H1 (cell line): Measurements from ENCODE around the gene XPO1. TPM values are rescaled to one million over a fixed set of nuclear protein-coding genes. Genes with fewer than 3 reads are reported as not detected.

Experiments used
- CTCF ChIA-PET: fragments of 300-600 bp; sonication (Branson Sonifier 250); formaldehyde crosslinking; loops from one replicate; lab custom pipeline; 2021; ENCODE audit not compliant: partially characterized antibody; lab: Charles Lee
- POLR2A ChIA-PET: fragments of 300-600 bp; sonication (Branson Sonifier 250); formaldehyde crosslinking; loops from one replicate; lab custom pipeline; 2021; ENCODE audit warnings: inconsistent platforms; ENCODE audit not compliant: partially characterized antibody; lab: Charles Lee
- DNase-seq, 2 experiments: peaks; one replicate each; pipeline versions ENCODE4 v3.0.0 to v3.0.0-alpha.2; 2010 to 2022; ENCODE audit warnings: low spot score in 2 of 2, low read depth in 1 of 2, mixed read lengths in 1 of 2
- FAIRE-seq: peaks from 2 replicates; lab custom pipeline; 2011; peaks lifted over from hg19 to GRCh38; lab: Jason Lieb, UNC
- H2AFZ ChIP-seq: 2 replicates; pipeline ENCODE4 v1.8.1; 2012; ENCODE audit warnings: low read length, inconsistent platforms
- H2AK5ac ChIP-seq: 2 replicates; pipeline ENCODE4 v1.6.1; 2013; ENCODE audit warnings: low read depth, low read length
- H2BK120ac ChIP-seq: replicated peaks from 2 replicates; pipeline ENCODE3; 2013; ENCODE audit warnings: low read depth, low read length, inconsistent platforms
- H2BK12ac ChIP-seq: 2 replicates; pipeline ENCODE4 v1.6.1; 2013; ENCODE audit warnings: low read depth, low read length
- H2BK15ac ChIP-seq: 2 replicates; pipeline ENCODE4 v1.6.1; 2013; ENCODE audit warnings: low read length
- H2BK20ac ChIP-seq: 2 replicates; pipeline ENCODE4 v1.6.1; 2013; ENCODE audit warnings: low read length
- H2BK5ac ChIP-seq: 2 replicates; pipeline ENCODE4 v1.6.1; 2013; ENCODE audit warnings: low read depth, low read length
- H3K14ac ChIP-seq: 2 replicates; pipeline ENCODE4 v1.6.1; 2013; ENCODE audit warnings: inconsistent platforms; ENCODE audit not compliant: insufficient read length
- H3K18ac ChIP-seq: 2 replicates; pipeline ENCODE4 v1.6.1; 2013; ENCODE audit warnings: low read length; ENCODE audit errors: extremely low read depth
- H3K23ac ChIP-seq: 2 replicates; pipeline ENCODE4 v1.6.1; 2013; ENCODE audit warnings: inconsistent platforms; ENCODE audit not compliant: insufficient read length
- H3K23me2 ChIP-seq: 2 replicates; pipeline ENCODE4 v1.6.1; 2013; ENCODE audit warnings: low read depth, low read length
- H3K27ac ChIP-seq: 2 replicates; pipeline ENCODE4 v1.6.1; 2011; ENCODE audit warnings: low read depth, low read length, inconsistent platforms
- H3K27me3 ChIP-seq, 4 experiments: replicated peaks in 1 of 4; 1 replicate in 1 of 4; 2 replicates in 3 of 4; pipeline versions ENCODE4 v1.6.1 to v1.8.1; 2011 to 2013; ENCODE audit warnings: low read length in 3 of 4, mild to moderate bottlenecking in 3 of 4, inconsistent platforms in 2 of 4, mixed read lengths in 2 of 4, moderate library complexity in 1 of 4; ENCODE audit not compliant: control insufficient read depth in 3 of 4, insufficient read depth in 3 of 4; ENCODE audit errors: extremely low read depth in 1 of 4
- H3K36me3 ChIP-seq, 4 experiments: 2 replicates each; pipeline versions ENCODE4 v1.6.1 to v1.8.1; 2011 to 2013; ENCODE audit warnings: mild to moderate bottlenecking in 4 of 4, low read length in 3 of 4, moderate library complexity in 2 of 4, control low read depth in 1 of 4, inconsistent platforms in 1 of 4; ENCODE audit not compliant: insufficient read depth in 4 of 4, control insufficient read depth in 2 of 4
- H3K4ac ChIP-seq: replicated peaks from 2 replicates; pipeline ENCODE3; 2013; ENCODE audit warnings: low read length, low read depth, mixed read lengths, inconsistent platforms; ENCODE audit not compliant: insufficient read length
- H3K4me1 ChIP-seq, 4 experiments: replicated peaks in 1 of 4; 1 replicate in 1 of 4; 2 replicates in 3 of 4; pipeline versions ENCODE4 v1.6.1 to v1.8.1; 2011 to 2013; ENCODE audit warnings: low read length in 3 of 4, inconsistent platforms in 2 of 4, mixed read lengths in 1 of 4; ENCODE audit not compliant: insufficient read depth in 4 of 4, control insufficient read depth in 3 of 4
- H3K4me2 ChIP-seq, 2 experiments: 2 replicates each; pipeline versions ENCODE4 v1.6.1 to v1.8.1; 2011 to 2013; ENCODE audit warnings: low read depth in 2 of 2, low read length in 2 of 2, control low read depth in 1 of 2, inconsistent platforms in 1 of 2, mild to moderate bottlenecking in 1 of 2; ENCODE audit not compliant: insufficient read depth in 1 of 2
- H3K4me3 ChIP-seq, 4 experiments: fragments of 200-600, 300-600 bp in 1 of 4; sonication (generic), shearing (Covaris generic), sonication (Bioruptor Twin) in 1 of 4; 2 replicates each; pipeline versions ENCODE4 v1.5.1 to v1.8.1; 2011 to 2016; ENCODE audit warnings: low read length in 4 of 4, low read depth in 3 of 4, control low read depth in 2 of 4, inconsistent platforms in 2 of 4, mild to moderate bottlenecking in 2 of 4, mixed read lengths in 1 of 4, moderate library complexity in 1 of 4; ENCODE audit not compliant: insufficient read depth in 2 of 4; ENCODE audit errors: extremely low read depth in 1 of 4
- H3K56ac ChIP-seq: replicated peaks from 2 replicates; pipeline ENCODE3; 2013; ENCODE audit warnings: low read depth, mild to moderate bottlenecking, mixed read lengths, low read length, inconsistent platforms; ENCODE audit not compliant: insufficient read length
- H3K79me1 ChIP-seq: 2 replicates; pipeline ENCODE4 v1.6.1; 2013; ENCODE audit warnings: low read depth, low read length, control low read depth
- H3K79me2 ChIP-seq, 2 experiments: 2 replicates each; pipeline versions ENCODE4 v1.6.1 to v1.8.1; 2012 to 2013; ENCODE audit warnings: low read length in 2 of 2, mild to moderate bottlenecking in 2 of 2, inconsistent platforms in 1 of 2; ENCODE audit not compliant: insufficient read depth in 2 of 2, control insufficient read depth in 1 of 2
- H3K9ac ChIP-seq, 4 experiments: replicated peaks in 1 of 4; 1 replicate in 1 of 4; 2 replicates in 3 of 4; pipeline versions ENCODE4 v1.6.1 to v1.8.1; 2011 to 2013; ENCODE audit warnings: low read depth in 3 of 4, low read length in 3 of 4, control low read depth in 2 of 4, mild to moderate bottlenecking in 2 of 4, moderate library complexity in 2 of 4, inconsistent platforms in 1 of 4; ENCODE audit errors: extremely low read depth in 1 of 4
- H3K9me3 ChIP-seq, 2 experiments: 2 replicates each; pipeline versions ENCODE4 v1.6.1 to v1.8.1; 2012 to 2013; ENCODE audit warnings: mild to moderate bottlenecking in 2 of 2, moderate library complexity in 2 of 2, control low read depth in 1 of 2, inconsistent platforms in 1 of 2, low read depth in 1 of 2, low read length in 1 of 2, mixed read lengths in 1 of 2; ENCODE audit not compliant: insufficient read depth in 2 of 2
- H4K20me1 ChIP-seq, 2 experiments: replicated peaks in 1 of 2; 2 replicates each; pipeline versions ENCODE3 to v1.8.1; 2011 to 2013; ENCODE audit warnings: inconsistent platforms in 2 of 2, low read length in 2 of 2, mild to moderate bottlenecking in 1 of 2; ENCODE audit not compliant: insufficient read depth in 2 of 2, control insufficient read depth in 1 of 2
- H4K5ac ChIP-seq: 2 replicates; pipeline ENCODE4 v1.6.1; 2013; ENCODE audit warnings: low read length, low read depth, mixed read lengths, inconsistent platforms; ENCODE audit not compliant: insufficient read length
- H4K8ac ChIP-seq: 2 replicates; pipeline ENCODE4 v1.8.0; 2013; ENCODE audit warnings: mild to moderate bottlenecking, moderate library complexity, low read length, inconsistent platforms; ENCODE audit not compliant: insufficient read depth; ENCODE audit errors: extremely low read depth
- H4K91ac ChIP-seq: replicated peaks from 2 replicates; pipeline ENCODE3; 2013; ENCODE audit warnings: low read length, mixed read lengths, inconsistent platforms; ENCODE audit not compliant: insufficient read length
- BRCA1 ChIP-seq: IDR thresholded peaks from 2 replicates; pipeline ENCODE4 v1.6.1; 2012; ENCODE audit warnings: low read depth, low read length, improper control_type of control experiment
- CBX5 ChIP-seq: fragments of 300-800, 300-1000 bp; sonication (generic); IDR thresholded peaks from 2 replicates; pipeline ENCODE4 v1.7.1; 2016; ENCODE audit warnings: antibody characterized with exemption, low read length, low read depth
- CTBP2 ChIP-seq: IDR thresholded peaks from 2 replicates; pipeline ENCODE4 v1.7.0; 2011; ENCODE audit warnings: borderline replicate concordance, mild to moderate bottlenecking, moderate library complexity, mixed read lengths, low read length; ENCODE audit not compliant: insufficient read depth, insufficient read length
- EGR1 ChIP-seq: IDR thresholded peaks from 2 replicates; pipeline ENCODE4 v1.6.1; 2011; ENCODE audit warnings: low read depth, low read length, borderline replicate concordance
- GTF2F1 ChIP-seq: IDR thresholded peaks from 2 replicates; pipeline ENCODE4 v1.6.1; 2012; ENCODE audit warnings: low read depth, low read length, improper control_type of control experiment, borderline replicate concordance
- HDAC6 ChIP-seq: IDR thresholded peaks from one replicate; pipeline ENCODE4 v1.7.1; 2012; ENCODE audit warnings: low read depth, mild to moderate bottlenecking, inconsistent platforms, low read length, moderate library complexity
- KDM5A ChIP-seq: fragments of 200-600 bp; IDR thresholded peaks from 2 replicates; pipeline ENCODE4 v1.7.1; 2012; ENCODE audit warnings: mild to moderate bottlenecking, low read length, inconsistent platforms, mixed read lengths
- PHF8 ChIP-seq: fragments of 200-600 bp; sonication (generic); conservative IDR thresholded peaks from 2 replicates; pipeline ENCODE4 v1.7.1; 2012; ENCODE audit warnings: low read depth, mild to moderate bottlenecking, inconsistent platforms, low read length, moderate library complexity
- RAD21 ChIP-seq, 2 experiments: IDR thresholded peaks in 1 of 2; conservative IDR thresholded peaks in 1 of 2; 2 replicates each; pipeline ENCODE4 v1.6.1; 2011; ENCODE audit warnings: low read depth in 2 of 2, low read length in 2 of 2, improper control_type of control experiment in 1 of 2, inconsistent platforms in 1 of 2, mild to moderate bottlenecking in 1 of 2, moderate library complexity in 1 of 2
- RXRA ChIP-seq: IDR thresholded peaks from 2 replicates; pipeline ENCODE4 v1.6.1; 2011; ENCODE audit warnings: low read depth, mild to moderate bottlenecking, low read length, moderate library complexity; ENCODE audit not compliant: insufficient read depth
- SP1 ChIP-seq: IDR thresholded peaks from 2 replicates; pipeline ENCODE4 v1.6.1; 2011; ENCODE audit warnings: low read depth, low read length
- SP4 ChIP-seq: IDR thresholded peaks from 2 replicates; pipeline ENCODE4 v1.6.1; 2012; ENCODE audit warnings: low read length, inconsistent platforms
- SRF ChIP-seq: IDR thresholded peaks from 2 replicates; pipeline ENCODE4 v1.6.1; 2011; ENCODE audit warnings: mild to moderate bottlenecking, low read depth, low read length, moderate library complexity
- TAF1 ChIP-seq: IDR thresholded peaks from 2 replicates; pipeline ENCODE4 v1.6.1; 2011; ENCODE audit warnings: mild to moderate bottlenecking, low read depth, low read length
- WGBS, 2 experiments: shearing (Covaris generic) in 1 of 2; methylation state at CpG; one replicate each; pipeline versions ENCODE4 v1.1.6 to v1.1.7; 2013 to 2015; ENCODE audit warnings: low lambda C conversion rate in 2 of 2, mixed read lengths in 2 of 2, inconsistent platforms in 1 of 2, low coverage in 1 of 2, missing lambda C conversion rate in 1 of 2; ENCODE audit not compliant: insufficient replicate concordance in 2 of 2, insufficient coverage in 1 of 2, insufficient read length in 1 of 2; ENCODE audit errors: extremely low coverage in 1 of 2, missing lambda C conversion rate in 1 of 2; 5-methylcytosine and 5-hydroxymethylcytosine counted together
- polyA plus RNA-seq, 7 experiments: library from polyadenylated mRNA; depleted of rRNA in 3 of 7; stranded (reverse) in 5 of 7; unstranded in 2 of 7; fragments of >200 nt in 5 of 7; fragments of 200-250 nt in 2 of 7; gene quantifications; 1 replicate in 5 of 7; 2 replicates in 1 of 7; 4 replicates in 1 of 7; pipeline versions ENCODE4 v1.2.1 to v1.2.3, GENCODE V29; 2011 to 2013; ENCODE audit warnings: missing spikeins in 2 of 7, mixed read lengths in 2 of 7
- total RNA-seq: library from RNA; stranded (reverse); fragmentation: NEBNext Ultra II Directional; extraction: Animal tissue kit (Norgen Biotek cat#: 25700); gene quantifications from 2 replicates; pipeline ENCODE4 v1.2.1, GENCODE V29; 2021

The XPO1 gene
- total and polyA plus RNA-seq, 2 of the 8 experiments (the other 6 are each of a cell fraction or from before 2014, with no cell fraction given) = 110 to 296 TPM

DNA sequence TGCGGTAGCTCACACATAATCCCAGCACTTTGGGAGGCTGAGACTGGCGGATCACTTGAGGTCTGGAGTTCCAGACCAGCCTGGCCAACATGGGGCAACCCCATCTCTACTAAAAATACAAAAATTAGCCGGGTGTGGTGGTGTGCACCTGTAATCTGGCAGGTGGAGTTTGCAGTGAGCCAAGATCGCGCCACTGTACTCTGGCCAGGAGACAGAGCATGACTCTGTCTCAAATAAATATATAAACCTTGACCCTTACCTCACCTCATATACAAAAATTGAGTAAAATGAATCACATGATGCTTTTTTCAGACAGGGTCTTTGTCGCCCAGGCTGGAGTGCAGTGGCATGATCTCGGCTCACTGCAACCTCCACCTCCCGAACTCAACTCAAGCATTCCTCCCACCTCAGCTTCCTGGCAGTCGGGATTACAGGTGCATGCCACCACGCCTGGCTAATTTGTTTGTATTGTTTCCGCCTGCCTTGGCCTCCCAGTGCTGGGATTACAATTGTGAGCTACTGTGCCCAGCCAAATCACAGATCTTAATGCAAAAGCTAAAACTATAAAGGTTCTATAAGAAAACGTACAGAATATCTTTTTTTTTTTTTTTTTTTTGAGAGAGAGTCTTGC lies 25.3 kb downstream of the XPO1 start:
- Histone ChIP-seq H2BK120ac (no peak overlapping the region), H3K9ac (no peak overlapping the region), H3K4me3 (no peak overlapping the region), H3K9me3 (no peaks in the 10 kb centered on the region), H4K5ac (no peak overlapping the region), H3K23me2 (no peaks in the 10 kb centered on the region), H3K4me2 (no peak overlapping the region), H4K91ac (no peak overlapping the region), H2BK5ac (no peak overlapping the region), H3K18ac (no peak overlapping the region), H4K20me1 (peaks cover 6 to 17% of the 10 kb centered on the region in 2 experiments), H3K4ac (no peak overlapping the region), H2AK5ac (no peak overlapping the region), H4K8ac (no peak overlapping the region), H3K79me2 (peaks cover 9 to 100% of the 10 kb centered on the region in 2 experiments; a peak in 3 of 4 replicates), H2BK20ac (no peak overlapping the region), H3K4me1 (peaks cover 0 to 3% (median 0%) of the 10 kb centered on the region in 4 experiments; a peak in 2 of 7 replicates), H3K36me3 (peaks cover 12 to 96% (median 50%) of the 10 kb centered on the region in 4 experiments; a peak in 7 of 8 replicates), H2BK15ac (no peak overlapping the region), H3K56ac (no peak overlapping the region), H3K14ac (no peak overlapping the region), H3K27me3 (no peaks in the 10 kb centered on the region), H2BK12ac (no peak overlapping the region), H3K79me1 (peaks cover 7% of the 10 kb centered on the region), H3K23ac (no peak overlapping the region), H2AFZ (no peak overlapping the region), H3K27ac (no peak overlapping the region)
- 94% methylated on average over 11 of the region's 12 CpGs; no CpG with 5 or more reads in 1 of the 2 experiments for WGBS, 2 experiments
- ChIA-PET POLR2A (interaction anchor here (1.4 to 3.5 kb wide), 3 partner anchors 9 to 20 kb away, joined by 3 to 14 read pairs (median 3); no protein-coding TSS in a partner anchor), CTCF (no interaction called here)
- no peak for DNase-seq
- no peak for FAIRE-seq
- TF ChIP-seq RAD21 (IDR thresholded peaks at IDR 0.05 in 1 of 2, conservative IDR thresholded peaks at IDR 0.05 in 1 of 2; ENCODE audit: low read depth in 2 of 2, low read length in 2 of 2) = no peak
- TF ChIP-seq CBX5 = no peak
- no peak for TF ChIP-seq KDM5A
- TF ChIP-seq SP4 = no peak
- no peak for TF ChIP-seq PHF8
- no peak for TF ChIP-seq BRCA1
- no peak for TF ChIP-seq HDAC6
- no peak for TF ChIP-seq SRF
- TF ChIP-seq TAF1 = no peak
- no peak for TF ChIP-seq EGR1
- TF ChIP-seq GTF2F1 = no peak
- no peak for TF ChIP-seq CTBP2
- TF ChIP-seq RXRA = no peak
- no peak for TF ChIP-seq SP1
